Fibroblast of upper back skin (primary cell): ENCODE data around the gene C12orf75.
"Not testable (repeated sequence)": the region's sequence is repeated elsewhere in the genome, so short reads cannot be mapped to it uniquely, and the experiment has no call there.

ENCODE experiments used
- DNase-seq: peaks from one replicate; pipeline ENCODE4 v3.0.0-alpha.2; 2013

Gene C12orf75

GRCh38 chr12:105310476-105311085, 19.9 kb upstream of the C12orf75 start:
- DNase-seq = not testable (repeated sequence)

- DNase-seq = not testable (repeated sequence)
Measured at GRCh38 chr12:105311936-105312335, 18.6 kb upstream of the C12orf75 start.

- DNase-seq = not testable (repeated sequence)
Measured at GRCh38 chr12:105313755-105314154, 16.7 kb upstream of the C12orf75 start.

GRCh38 chr12:105315130-105315529, 15.4 kb upstream of the C12orf75 start:
- no peak for DNase-seq

- DNase-seq = no peak
Measured at GRCh38 chr12:105315726-105316125, 14.8 kb upstream of the C12orf75 start.

- peak; percentile 91 for DNase-seq
Measured at GRCh38 chr12:105316931-105317852, 13.3 kb upstream of the C12orf75 start.

- DNase-seq = peak; percentile 93
Measured at GRCh38 chr12:105317942-105318621, 12.4 kb upstream of the C12orf75 start.

- no peak for DNase-seq
Measured at GRCh38 chr12:105318651-105319483, 11.6 kb upstream of the C12orf75 start.

GRCh38 chr12:105319691-105320209, 10.7 kb upstream of the C12orf75 start:
- no peak for DNase-seq

- no peak for DNase-seq
Measured at GRCh38 chr12:105321125-105321524, 9.4 kb upstream of the C12orf75 start.

- peak; percentile 40 for DNase-seq
Measured at GRCh38 chr12:105322070-105322469, 8.4 kb upstream of the C12orf75 start.

- no peak for DNase-seq
Measured at GRCh38 chr12:105324704-105325103, 5.8 kb upstream of the C12orf75 start.

- DNase-seq = no peak
Measured at GRCh38 chr12:105325117-105325516, 5.4 kb upstream of the C12orf75 start.

GRCh38 chr12:105329926-105330282, 587 bp upstream of the C12orf75 start:
- DNase-seq = no peak

GRCh38 chr12:105330931-105331804, 677 bp downstream of the C12orf75 start:
- DNase-seq = no peak

- DNase-seq = no peak
Measured at GRCh38 chr12:105331805-105332251, 1.3 kb downstream of the C12orf75 start.

GRCh38 chr12:105332286-105332685, 1.8 kb downstream of the C12orf75 start:
- peak; percentile 68 for DNase-seq

GRCh38 chr12:105332925-105333324, 2.4 kb downstream of the C12orf75 start:
- no peak for DNase-seq

GRCh38 chr12:105334001-105334400, 3.5 kb downstream of the C12orf75 start:
- peak; percentile 89 for DNase-seq

GRCh38 chr12:105334582-105334981, 4.1 kb downstream of the C12orf75 start:
- peak; percentile 87 for DNase-seq

- DNase-seq = no peak
Measured at GRCh38 chr12:105335856-105336255, 5.4 kb downstream of the C12orf75 start.
